HG02973 (cell line): ENCODE results near the gene DSTYK.

Source experiments
- ATAC-seq: cut with Tn5 transposase; IDR thresholded peaks from one replicate; pipeline ENCODE4 v1.9.1; 2021; ENCODE audit warnings: moderate library complexity; ENCODE audit not compliant: unreplicated experiment

The DSTYK gene

DNA sequence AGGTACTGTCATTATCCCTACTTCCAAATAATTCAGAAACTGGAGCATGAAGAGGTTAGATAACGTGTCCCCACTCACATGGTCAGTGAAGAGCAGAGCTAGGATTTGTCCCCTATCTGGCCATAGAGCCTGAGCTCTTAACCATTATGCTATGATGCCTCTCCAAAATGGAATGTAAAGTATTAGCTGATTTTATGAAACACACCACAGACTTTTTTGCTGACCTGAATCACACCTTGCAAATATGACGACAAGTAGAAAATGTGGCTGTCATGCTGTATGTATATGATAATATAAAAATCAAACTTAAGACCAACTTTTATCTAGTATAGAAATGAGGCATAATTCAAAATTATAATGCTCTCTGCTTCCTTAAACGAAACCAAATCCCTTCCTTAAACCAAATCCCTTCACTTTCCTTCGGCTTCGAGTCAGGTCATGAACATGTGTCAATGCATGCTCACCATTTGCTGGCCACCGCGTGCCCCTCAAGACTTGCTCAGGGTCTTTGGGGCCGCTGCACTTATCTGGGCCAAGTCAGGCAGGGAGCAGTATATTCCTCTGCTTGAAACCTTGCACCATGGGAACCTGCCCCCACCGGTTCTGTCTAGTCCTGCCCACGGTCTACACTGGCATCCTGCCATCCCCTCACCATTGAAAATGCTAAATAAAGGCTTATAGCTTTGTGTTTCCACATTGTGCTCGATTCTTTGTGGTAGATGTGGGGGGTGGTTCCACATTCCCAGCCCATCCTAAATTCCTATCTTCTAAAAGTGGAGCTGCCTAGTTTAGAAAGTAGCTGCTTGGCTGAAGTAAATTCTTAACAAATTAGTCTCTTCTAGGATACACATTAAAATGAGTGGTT is 14.6 kb upstream of the DSTYK start:
- ATAC-seq: no peak

- no peak for ATAC-seq
Measured at GRCh38 chr1:205224736-205225135, 13.2 kb upstream of the DSTYK start.

- ATAC-seq: no peak
Measured at GRCh38 chr1:205220421-205220820, 8.9 kb upstream of the DSTYK start.

GRCh38 chr1:205217418-205217817 is 5.9 kb upstream of the DSTYK start:
- no peak for ATAC-seq

DNA sequence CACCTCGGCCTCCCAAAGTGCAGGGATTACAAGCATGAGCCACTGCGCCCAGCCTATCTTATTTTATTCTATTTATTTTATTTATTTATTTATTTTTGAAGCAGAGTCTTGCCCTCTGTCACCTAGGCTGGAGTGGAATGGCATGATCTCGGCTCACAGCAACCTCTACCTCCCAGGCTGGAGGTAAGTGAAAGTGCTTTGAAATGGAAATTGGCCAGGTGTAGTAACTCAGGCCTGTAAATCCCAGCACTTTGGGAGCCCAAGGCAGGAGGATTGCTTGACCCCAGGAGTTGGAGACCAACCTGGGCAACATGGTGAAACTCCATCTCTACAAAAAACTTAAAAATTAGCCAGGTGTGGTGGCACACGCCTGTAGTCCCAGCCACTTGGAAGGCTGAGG is 5.1 kb upstream of the DSTYK start:
- no peak for ATAC-seq

DNA sequence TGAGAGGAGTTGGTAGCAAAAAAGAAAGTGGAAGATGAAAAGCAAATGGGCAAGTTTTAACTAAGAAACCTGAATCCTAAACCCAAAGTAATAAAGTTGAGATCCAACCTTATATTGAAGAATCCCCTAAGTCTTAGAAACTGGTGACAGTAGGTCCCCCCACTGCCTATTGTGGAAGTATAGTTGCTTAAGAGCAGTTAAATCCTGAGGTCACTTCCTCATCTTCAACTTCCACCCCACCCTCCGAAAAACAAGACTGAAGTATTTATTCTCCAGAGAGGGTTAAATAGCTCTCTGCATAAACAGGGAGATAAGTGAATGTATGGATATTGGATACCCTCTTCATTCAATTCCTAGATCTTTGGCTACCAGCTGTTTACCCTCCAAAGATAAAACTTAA is 3.3 kb upstream of the DSTYK start:
- no peak for ATAC-seq

- peak; percentile 23 for ATAC-seq
Measured at GRCh38 chr1:205211839-205212536, 486 bp upstream of the DSTYK start.

- no peak for ATAC-seq
Measured at GRCh38 chr1:205210756-205211168, 740 bp downstream of the DSTYK start.

GRCh38 chr1:205208811-205209210 is 2.7 kb downstream of the DSTYK start:
- ATAC-seq: no peak

DNA sequence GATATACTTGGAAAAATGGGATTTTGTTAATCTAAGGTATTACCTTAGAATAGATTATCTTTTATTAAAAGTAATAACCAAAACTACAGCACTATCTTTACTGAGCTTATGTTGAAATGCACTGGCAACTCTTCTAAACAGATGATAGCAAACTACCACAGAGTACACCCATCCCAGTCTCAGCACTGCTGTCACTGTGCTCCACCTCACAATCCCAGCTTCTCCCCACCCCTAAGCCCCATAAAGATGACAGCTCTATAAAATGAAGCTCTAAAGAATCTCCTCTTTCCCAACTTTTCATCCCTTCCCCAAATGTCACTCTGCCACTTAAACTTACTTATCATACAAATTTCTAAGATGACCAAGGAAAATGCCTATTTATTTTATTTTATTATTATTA is 6.4 kb downstream of the DSTYK start:
- ATAC-seq: no peak

GRCh38 chr1:205204552-205204951 is 7.0 kb downstream of the DSTYK start:
- ATAC-seq: no peak

- ATAC-seq: no peak
Measured at GRCh38 chr1:205199931-205200299, 11.6 kb downstream of the DSTYK start.

- no peak for ATAC-seq
Measured at GRCh38 chr1:205199090-205199930, 12.2 kb downstream of the DSTYK start.

DNA sequence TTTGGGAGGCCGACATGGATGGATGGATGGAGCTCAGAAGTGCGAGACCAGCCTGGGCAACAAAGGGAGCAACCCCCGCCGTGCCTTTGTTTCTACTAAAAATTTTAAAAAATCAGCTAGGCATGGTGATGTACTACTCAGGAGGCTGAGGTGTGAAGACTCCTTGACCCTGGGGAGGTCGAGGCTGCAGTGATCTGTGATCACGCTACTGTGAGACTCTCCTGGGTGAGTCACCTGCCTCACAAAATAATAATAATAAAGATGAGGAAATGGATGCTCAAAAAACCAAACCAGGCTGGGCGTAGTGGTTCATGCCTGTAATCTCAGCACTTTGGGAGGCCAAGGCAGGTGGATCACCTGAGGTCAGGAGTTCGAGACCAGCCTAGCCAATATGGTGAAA is 19.2 kb downstream of the DSTYK start:
- ATAC-seq: no peak

DNA sequence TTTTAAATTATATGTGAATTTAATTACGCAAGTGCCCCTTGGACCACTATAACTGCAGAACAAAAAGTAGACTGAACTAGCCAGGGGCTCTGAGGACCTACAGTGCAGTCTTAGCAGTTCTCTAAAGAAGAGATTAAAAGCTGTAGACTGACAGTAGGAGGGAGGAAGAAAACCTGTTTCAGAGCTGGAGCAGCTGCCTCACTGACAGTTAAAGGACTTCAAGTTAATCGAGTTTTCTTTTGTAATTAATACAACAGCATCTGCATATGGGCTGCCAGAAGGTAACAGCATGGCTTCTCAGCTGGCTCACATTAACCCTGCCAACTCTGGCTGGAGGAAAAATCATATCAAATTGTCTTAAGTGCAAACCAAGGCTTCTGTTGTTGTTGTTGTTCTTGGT is 19.9 kb downstream of the DSTYK start:
- no peak for ATAC-seq

- ATAC-seq: no peak
Measured at GRCh38 chr1:205190845-205191577, 20.5 kb downstream of the DSTYK start.

GRCh38 chr1:205189131-205189530 is 22.4 kb downstream of the DSTYK start:
- ATAC-seq: no peak

GRCh38 chr1:205188596-205188995 is 22.9 kb downstream of the DSTYK start:
- no peak for ATAC-seq

- ATAC-seq: no peak
Measured at GRCh38 chr1:205188098-205188497, 23.4 kb downstream of the DSTYK start.

- ATAC-seq: no peak
Measured at GRCh38 chr1:205187420-205187819, 24.1 kb downstream of the DSTYK start.

GRCh38 chr1:205186191-205186590 is 25.3 kb downstream of the DSTYK start:
- no peak for ATAC-seq
